NCI-H2171 treated with DMSO at 0.1 percent for 48 hours (cell line): ENCODE data around the gene FPR2.
"Not testable (repeated sequence)": the region's sequence is repeated elsewhere in the genome, so short reads cannot be mapped to it uniquely, and the experiment has no call there.

Source experiments
- DNase-seq: peaks from one replicate; lab custom pipeline; 2025; lab: John Stamatoyannopoulos, UW

The FPR2 gene

DNA sequence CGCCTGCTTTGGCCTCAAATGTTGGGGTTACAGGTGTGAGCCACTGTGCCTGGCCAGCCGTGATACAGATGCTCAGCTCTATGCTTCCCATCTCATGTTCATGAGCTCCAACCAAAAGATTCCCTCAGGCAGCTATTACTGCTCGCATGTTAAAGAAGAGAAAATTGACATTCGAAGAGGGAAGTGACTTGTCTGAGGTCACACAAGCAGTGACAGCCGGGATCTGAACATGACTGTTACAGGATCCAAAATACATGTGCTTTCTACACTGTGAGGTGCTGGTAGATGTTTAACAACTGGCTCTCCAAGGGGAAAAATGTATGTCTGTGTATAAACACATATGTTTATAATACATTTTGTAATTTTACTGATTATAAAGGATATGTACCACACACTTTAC is 20.6 kb upstream of the FPR2 start:
- no peak for DNase-seq

DNA sequence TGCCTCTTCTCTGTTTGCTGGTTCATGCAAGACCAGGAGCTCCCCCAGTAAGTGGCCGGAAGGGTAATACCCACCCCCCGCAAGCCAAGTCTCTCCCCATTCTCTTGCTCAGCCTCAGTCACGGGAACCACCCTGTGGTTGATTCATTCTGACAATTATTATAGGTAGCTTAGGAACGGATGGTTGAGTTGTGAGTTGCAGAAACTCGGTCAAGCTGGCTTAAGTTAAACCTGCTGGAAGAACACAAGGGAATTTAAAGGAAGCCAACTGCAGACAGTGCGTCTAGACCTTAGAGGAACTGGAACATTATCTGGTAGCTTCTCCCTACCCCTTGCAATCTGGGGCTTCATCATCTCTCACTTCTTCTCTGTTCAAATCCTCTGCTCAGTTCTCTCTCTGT is 18.2 kb upstream of the FPR2 start:
- no peak for DNase-seq

DNA sequence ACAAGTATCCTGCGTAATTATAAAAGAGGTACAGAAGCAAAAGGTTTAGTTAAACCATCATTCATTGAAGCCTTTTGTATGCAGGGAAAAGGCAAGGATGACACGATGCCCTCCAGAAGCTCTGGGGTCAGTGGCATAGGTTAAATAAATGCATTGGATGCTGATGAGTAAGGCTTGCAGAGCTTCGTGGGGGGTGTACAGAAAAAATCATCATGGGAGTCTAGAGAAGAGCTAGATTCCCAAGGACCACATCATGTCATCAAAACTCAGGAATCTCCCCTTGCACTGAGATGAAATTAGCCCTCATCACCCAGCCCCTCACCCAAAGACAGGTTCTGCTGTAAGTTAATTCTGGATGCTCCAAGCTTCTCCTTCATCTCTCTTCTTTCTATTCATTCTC is 17.6 kb upstream of the FPR2 start:
- no peak for DNase-seq

DNA sequence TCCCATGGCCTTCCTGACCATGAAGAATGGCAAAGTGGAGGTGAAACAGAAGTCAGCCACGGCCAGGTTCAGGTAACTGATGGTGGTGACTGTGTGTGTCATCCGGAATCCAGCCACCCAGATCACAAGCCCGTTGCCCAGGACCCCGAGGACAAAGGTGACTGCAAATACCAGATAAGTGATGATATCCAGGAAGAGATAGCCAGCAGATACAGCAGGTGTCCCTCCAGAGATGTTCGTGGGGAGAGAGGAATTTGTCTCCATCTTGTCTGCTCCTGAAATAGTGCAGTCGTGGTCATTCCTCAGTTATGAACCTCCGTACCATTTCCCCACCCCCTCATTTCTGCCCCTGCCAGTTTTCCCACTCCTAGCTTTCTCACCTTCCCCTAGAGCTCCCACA is 14.2 kb upstream of the FPR2 start:
- no peak for DNase-seq

DNA sequence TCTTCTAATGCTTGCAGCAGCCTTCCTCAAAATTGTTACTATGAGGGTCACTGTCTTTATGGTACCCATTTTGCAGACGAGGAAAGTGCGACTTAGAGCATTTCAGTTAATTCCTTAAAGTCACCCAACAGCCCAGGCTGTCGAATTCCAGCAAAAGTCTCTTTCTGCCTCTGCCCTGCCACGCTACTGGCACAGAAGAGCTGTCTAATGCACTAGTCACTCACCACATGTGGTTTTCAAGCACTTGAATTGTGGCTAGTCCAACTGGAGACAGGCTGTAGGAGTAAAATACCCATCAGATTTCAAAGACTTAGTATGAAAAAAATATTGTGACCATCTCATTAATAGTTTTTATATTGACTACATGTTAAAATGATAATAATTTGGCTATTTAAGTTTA is 11.0 kb upstream of the FPR2 start:
- no peak for DNase-seq

DNA sequence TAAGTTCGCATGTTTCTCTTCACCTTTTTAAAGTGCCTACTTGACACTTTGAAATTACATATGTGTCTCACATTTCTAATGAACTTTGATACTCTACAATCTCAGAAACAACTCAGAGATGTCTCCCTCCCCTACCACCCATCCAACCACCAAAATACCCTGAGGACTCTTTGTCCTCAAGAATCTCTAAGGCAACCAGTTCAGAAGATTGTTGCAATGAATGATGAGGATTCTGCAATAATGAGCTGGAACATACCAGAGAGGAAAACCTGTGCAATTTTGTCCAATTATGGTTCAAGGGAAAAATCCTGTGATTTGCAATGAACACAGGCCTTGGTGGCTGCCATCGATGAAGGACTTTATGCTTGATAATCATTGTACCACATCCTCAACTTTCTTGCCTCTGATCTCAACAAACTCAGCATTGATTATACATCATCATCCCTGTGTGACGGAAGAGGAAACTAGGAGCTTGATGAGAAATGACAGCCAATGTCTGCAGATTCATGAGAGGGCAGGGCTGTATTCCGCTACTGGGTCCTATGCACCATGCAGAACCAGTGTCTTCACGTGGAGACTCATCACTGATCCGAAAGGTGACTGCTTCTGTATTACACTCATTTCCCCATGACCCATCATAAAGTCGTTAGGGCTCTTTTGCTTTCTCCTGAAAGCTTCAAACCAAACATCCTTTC is 10.4 kb upstream of the FPR2 start:
- DNase-seq, result no peak

DNA sequence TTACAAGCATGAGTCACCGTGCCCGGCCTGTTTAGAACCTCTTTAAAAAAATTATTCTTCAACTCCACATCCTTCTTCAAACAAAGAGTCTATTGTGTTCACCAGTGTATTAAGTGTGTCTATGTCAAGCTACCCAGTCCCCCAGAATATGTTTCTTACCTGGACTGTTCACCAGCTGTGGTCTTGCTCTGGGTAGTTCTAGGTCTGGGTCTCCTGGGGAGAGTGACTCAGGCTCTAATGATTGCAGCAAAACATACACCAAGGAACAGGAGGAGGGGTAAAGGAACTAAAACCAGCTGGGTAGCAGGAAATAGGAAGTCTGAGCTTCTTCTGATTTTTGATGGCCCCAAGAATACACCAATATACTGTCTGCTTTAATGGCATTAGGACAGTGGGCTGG is 9.3 kb upstream of the FPR2 start, which contains the start of gene FPR1:
Gene FPR1, minus strand, starts transcription at position 224 of the 400 bp plus-strand sequence. CDS start 4,884 bp downstream, outside the sequence.
- DNase-seq, result no peak

DNA sequence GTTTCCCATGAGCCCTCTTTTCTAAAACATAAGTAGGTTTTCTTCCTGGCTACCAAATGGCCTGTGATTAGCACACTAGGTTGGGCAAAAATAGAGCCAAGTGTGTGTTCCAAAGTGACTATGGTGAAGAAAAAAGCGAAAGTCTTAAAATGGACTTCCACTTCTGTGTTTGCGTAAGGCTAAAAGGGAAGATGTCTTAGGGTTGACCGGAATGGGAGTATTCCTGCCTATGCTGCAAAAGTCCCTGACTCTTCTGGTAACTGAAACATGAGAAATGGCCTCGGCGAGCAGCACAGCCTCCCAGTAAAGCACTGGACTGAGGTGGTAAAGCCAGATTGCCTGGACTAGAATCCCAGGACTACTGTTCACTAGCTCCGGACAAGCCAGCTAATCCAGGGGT is 6.9 kb upstream of the FPR2 start:
- DNase-seq, result no peak

DNA sequence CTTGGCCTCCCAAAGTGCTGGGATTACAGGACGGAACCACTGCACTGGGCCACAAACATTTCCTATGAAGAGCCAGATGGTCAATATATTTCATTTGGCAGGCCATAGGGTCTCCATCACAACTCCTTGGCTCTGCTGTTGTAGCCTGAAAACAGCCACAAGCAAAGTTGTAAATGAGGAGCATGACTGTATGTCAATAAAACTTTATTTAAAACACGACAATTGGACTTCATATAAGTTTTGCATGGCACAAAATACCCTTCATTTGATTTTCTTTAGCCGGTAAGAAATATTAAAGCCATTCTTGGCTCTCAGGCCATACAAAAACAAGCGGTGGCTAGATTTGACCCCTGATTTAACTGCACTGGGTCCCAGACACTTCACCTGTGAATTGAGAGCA is 6.2 kb upstream of the FPR2 start:
- no peak for DNase-seq

DNA sequence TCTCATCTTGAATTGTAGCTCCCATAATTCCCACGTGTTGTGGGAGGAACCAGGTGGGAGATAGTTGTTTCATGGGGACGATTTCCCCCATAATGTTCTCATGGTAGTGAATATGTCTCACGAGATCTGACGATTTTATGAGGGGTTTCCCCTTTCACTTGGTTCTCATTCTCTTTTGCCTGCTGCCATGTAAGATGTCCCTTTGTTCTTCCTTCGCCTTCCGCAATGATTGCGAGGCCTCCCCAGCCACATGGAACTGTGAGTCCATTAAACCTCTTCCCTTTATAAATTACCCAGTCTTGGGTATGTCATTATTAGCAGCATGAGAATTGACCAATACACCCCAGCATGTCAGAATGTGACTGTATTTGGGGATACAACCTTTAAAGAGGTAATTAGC is 5.4 kb upstream of the FPR2 start:
- DNase-seq, result no peak

DNA sequence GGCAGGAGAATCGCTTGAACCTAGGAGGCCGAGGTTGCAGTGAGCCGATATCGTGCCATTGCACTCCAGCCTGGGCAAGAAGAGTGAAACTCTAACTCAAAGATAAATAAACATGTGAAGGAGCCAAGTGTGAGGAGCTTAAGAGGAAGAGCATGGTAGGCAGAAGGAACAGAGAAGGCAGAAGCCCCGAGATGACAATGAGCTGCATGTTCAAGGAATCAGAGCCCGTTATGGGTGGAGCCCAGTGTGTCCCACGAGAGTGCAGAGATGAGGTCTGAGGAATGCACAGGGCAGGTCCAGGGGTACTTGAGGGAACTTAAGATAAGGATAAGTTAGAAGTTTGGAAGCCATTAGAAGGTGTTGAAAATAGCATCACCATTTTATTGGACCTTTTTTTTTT is 716 bp downstream of the FPR2 start:
- DNase-seq, result no peak

DNA sequence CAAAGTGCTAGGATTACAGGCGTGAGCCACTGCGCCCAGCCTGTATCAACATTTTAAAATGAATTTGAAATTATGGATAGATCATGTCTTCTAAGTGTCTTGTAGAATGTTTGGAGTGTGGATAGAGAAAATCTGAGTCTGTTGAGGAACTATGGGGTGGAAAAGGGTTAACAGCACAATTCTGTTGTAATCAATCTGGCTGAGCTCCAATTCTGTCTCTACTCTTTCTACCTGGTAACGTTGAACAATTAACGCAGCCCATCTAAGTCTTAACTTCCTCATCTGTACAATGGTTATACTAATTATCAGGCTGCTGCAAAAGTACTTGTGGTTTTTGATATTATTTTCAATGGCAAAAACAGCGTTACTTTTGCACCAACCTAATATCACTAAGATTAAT is 4.1 kb downstream of the FPR2 start:
- no peak for DNase-seq

DNA sequence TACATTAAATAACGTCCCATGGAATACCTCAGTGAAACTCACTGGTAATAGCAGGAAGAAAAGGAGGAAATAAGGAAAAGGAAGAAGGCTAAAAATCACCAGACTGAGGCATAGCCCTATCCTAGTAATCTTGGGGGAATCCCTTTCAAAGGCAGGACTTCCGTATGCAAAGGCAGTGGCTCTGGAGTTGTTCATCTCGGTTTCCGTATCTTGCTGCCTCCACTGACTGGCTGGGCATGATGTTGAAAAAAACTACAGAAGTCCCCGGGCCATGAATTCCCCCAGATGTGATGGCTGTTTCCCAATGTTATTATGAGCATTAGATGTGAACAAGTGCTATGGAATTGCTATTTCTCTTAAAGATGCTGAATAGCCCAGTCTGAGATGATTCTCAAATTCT is 5.5 kb downstream of the FPR2 start:
- DNase-seq, result no peak

DNA sequence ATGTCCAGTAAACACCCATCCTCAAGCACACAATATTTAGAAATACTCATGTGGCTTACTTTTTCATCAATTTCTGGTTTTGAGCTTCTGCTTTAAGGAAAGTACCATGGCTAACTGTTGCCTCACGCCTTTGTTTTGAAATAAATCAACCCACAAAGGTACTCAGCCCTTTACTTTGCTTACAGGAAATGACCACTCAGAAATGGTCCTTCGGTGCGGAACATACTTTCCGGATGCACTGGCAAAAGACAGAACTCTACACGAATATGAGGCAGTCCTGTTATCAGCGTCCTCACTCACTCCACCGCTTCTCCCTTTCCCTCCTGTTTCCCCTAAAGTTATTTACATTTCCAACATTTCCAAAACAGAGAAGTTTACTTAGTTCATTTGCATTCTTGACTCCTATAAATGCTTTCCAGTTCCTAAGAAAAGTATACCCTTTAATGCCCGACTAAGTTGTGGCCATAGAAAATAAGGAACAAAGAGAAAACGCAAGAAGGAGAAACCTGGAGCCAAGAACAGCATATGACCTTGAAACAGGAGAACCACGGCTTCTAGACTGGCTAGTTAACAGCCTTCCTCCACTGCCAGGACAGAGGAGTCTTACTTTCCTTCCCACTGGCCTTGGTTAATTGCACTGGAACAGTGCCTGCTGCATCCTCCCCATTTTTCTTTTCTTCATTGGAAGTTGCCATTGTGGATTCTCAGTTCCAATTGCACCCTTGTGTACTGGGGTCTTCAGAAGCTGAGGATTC is 10.6 kb downstream of the FPR2 start:
- DNase-seq, result no peak

DNA sequence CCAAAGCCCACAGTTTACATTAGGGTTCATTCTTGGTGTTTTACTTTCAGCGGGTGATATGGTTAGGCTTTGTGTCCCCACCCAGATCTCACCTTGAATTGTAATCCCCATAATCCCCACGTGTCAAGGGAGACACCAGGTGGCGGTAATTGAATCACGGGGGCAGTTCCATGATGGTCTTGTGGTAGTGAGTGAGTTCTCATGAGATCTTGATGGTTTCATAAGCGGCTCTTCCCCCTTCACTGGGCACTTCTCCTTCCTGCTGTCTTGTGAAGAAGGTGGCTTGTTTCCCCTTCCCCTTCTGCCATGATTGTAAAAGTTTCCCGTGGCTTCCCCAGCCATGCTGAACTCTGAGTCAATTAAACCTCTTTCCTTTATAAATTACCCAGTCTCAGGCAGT is 12.0 kb downstream of the FPR2 start:
- DNase-seq, result no peak

DNA sequence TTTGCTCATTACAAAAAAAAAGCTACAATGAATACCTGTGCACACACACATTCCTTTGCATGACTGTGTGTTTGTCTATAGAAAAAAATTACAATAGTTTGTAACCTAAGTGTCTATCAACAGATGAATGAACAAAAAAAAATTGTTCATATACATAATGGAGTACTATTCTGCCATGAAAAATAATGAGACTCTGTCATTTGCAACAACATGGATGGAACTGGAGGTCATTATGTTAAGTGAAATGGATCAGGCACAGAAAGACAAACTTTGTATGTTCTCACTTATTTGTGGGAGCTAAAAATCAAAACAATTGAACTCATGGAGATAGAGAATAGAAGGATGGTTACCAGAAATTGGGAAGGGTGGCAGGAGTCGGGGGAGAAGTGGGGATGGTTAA is 15.6 kb downstream of the FPR2 start:
- not testable (repeated sequence) for DNase-seq

DNA sequence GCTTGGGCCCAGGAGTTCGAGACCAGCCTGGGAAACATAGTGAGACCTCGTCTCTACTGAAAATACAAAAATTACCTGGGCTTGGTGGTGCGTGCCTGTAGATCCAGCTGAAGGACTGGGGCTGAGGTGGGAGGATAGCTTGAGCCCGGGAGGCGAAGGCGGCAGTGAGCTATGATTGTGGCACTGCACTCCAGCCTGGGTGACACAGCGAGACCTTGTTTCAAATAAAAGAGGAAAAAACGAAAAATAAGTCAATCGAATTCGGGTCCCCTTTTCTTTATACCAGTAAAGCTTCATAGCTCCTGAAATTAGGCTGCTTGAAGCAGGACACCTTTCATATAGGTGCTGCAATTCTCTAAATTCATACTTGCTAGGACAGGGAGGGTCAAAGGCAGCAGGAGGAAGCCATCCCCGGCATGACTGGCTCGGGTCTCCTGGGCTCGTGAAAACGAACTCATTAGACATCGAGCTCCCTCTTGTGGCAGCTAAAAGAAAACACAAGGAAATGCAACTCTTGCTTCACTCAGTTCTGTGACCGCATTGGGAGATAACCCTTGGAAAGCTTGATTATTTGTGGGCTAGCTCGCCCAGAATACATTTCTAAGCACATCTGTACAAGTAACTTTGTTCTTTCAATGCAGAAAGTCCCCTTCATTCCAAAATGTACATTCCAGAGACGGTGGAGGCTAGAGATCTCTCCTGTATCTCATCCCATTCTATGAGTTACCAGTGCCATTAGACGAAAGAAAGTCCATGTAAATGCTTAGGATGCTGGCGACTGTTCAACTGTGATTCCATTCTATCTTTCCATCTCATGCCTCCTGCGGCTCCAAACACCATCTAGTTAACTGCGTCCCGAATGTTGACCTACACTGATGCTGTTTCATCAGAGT is 16.8 kb downstream of the FPR2 start:
- DNase-seq, result peak; percentile 59

DNA sequence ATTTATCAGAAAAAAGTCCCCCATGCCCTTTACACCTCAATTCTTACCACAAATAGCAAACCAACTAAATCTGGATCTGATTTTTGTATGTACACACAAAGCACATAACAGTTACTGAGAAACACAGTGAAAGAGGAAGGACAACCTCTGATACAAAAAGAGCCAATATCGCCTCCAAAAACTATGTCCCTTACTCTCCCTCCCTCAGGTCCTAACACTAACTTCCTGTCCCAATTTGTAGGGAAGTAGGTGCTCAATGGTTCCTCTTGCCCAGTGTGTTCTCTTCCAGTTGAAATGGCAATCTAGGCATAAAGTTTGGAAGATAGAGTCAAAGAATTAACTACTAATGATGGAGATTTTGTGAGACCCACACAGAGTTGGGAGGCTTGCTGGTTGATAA is 18.2 kb downstream of the FPR2 start:
- DNase-seq, result no peak

DNA sequence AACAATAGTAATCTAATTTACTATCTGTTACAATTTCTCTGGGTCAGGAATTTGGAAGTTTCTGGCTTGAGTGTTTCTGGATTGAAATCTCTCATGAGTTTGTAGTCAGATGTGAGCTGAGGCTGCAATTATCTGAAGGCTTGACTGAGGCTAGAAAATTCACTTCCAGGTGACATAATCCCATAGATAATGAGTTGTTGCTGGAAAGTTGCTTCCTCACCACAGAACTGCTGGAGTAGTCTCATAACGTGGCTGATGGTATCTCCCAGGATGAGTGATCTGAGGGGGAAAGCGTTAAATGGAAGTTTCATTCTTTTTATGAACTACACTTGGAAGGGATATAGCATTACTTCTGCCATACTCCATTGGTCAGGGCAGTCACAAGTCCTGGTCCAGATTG is 18.7 kb downstream of the FPR2 start:
- no peak for DNase-seq

DNA sequence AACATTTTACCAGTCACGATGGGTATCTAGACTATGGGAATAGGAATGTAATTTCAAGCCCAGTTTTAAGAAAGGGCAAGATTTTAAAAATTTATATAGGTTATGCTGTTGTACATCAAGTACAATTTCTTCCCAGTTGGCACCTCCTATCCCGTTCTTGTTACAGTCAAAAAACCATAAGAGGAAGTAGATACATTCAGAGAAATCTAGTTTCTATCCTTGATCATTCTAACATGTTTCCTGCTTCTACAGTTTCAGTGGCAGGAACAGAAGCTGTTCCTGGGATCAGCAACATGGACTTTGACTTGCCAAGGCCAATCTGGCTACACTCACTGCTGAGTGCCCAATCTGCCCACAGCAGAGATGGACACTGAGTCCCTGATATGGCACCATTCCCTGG is 19.3 kb downstream of the FPR2 start:
- no peak for DNase-seq

DNA sequence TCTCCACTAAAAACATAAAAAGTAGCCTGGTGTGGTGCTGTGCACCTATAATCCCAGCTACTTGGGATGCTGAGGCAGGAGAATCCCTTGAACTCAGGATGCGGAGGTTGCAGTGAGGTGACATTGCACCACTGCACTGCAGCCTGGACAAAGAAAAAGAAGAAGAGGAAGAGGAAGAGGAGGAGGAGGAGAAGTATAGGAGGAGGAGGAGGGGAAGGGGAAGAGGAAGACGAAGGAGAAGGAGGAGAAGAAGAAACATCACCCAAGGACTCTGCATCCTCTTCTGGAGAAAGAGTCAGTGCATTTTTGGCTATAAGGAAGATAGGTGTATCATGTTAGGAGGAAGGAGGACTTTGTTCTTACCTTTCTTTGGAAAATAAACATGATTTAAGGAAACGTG is 21.0 kb downstream of the FPR2 start:
- DNase-seq, result no peak

DNA sequence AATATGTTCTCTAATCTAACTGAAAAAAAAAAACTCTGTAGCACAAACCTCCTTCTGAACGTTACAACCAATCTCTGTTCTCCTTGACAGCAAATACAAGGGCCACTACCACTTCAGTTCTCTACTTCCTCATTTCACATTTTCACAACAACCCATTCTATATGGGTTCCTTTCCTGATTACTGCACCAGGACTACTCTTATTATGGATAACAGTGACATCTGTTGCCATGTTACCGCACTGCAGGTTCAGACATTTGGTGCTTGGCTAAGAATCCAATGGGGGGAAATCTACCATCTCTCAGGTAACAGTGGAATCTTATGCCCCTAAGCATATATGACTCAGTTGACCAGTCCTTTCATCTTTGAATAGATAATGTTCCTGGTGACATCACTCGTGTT is 22.4 kb downstream of the FPR2 start:
- DNase-seq, result peak; percentile 1
